Fibroblast of skin of left biceps (primary cell): ENCODE data around the gene HTRA3.

Source experiments
- DNase-seq, 2 experiments: peaks; one replicate each; pipeline ENCODE4 v3.0.0-alpha.2; 2013; ENCODE audit warnings: low read depth in 2 of 2

Gene HTRA3

GRCh38 chr4:8292478-8293107 lies 23.0 kb downstream of the HTRA3 start:
- DNase-seq, result no peak

GRCh38 chr4:8293131-8293975 lies 23.8 kb downstream of the HTRA3 start:
- DNase-seq, result no peak

- no peak for DNase-seq
These were observed 24.5 kb downstream of the HTRA3 start for GRCh38 chr4:8294036-8294435.

- no peak for DNase-seq
These were observed 25.2 kb downstream of the HTRA3 start for GRCh38 chr4:8294775-8295174.

- DNase-seq, result no peak
These were observed 25.9 kb downstream of the HTRA3 start for GRCh38 chr4:8295471-8295870.

- DNase-seq, result no peak
These were observed 26.9 kb downstream of the HTRA3 start for GRCh38 chr4:8296491-8296890.

GRCh38 chr4:8297141-8297601 lies 27.6 kb downstream of the HTRA3 start:
- DNase-seq, result no peak

- DNase-seq, result no peak
These were observed 28.3 kb downstream of the HTRA3 start for GRCh38 chr4:8297691-8298485.

GRCh38 chr4:8300832-8301231 lies 31.3 kb downstream of the HTRA3 start:
- no peak for DNase-seq

GRCh38 chr4:8301851-8302730 lies 32.5 kb downstream of the HTRA3 start:
- no peak for DNase-seq

- no peak for DNase-seq
These were observed 33.5 kb downstream of the HTRA3 start for GRCh38 chr4:8303081-8303480.

- peak; percentile 74 to 75 for DNase-seq
These were observed 34.1 kb downstream of the HTRA3 start for GRCh38 chr4:8303485-8304281.

GRCh38 chr4:8304827-8305695 lies 35.5 kb downstream of the HTRA3 start:
- DNase-seq, result no peak

- DNase-seq, result no peak
These were observed 36.4 kb downstream of the HTRA3 start for GRCh38 chr4:8305851-8306471.

GRCh38 chr4:8306511-8307021 lies 37.0 kb downstream of the HTRA3 start:
- no peak for DNase-seq

GRCh38 chr4:8307121-8307520 lies 37.6 kb downstream of the HTRA3 start:
- no peak for DNase-seq

GRCh38 chr4:8307714-8308113 lies 38.2 kb downstream of the HTRA3 start:
- no peak for DNase-seq

- no peak for DNase-seq
These were observed 38.6 kb downstream of the HTRA3 start for GRCh38 chr4:8308144-8308543.
